ENCODE measurements around the gene SEC31A.

DNA sequence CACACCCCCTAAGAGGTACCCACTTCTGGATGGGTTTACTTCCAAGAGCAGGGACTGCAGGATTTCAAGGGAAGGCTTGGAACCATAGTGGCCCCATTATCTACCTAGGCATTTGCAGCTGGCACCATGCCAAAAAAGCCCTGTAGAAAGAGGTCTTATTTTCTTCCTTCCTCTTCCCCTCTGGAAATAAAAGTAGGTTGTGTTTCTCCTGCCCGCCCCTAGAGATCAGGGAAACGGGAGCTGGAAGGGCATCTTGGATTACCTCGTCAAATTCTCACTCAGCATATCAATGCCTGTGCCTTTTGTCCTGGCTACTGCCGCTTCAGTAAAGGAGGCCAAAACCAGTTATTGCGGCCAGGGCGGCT is 93.9 kb downstream of the SEC31A start:
- TF ChIP-seq, protein P1, sequence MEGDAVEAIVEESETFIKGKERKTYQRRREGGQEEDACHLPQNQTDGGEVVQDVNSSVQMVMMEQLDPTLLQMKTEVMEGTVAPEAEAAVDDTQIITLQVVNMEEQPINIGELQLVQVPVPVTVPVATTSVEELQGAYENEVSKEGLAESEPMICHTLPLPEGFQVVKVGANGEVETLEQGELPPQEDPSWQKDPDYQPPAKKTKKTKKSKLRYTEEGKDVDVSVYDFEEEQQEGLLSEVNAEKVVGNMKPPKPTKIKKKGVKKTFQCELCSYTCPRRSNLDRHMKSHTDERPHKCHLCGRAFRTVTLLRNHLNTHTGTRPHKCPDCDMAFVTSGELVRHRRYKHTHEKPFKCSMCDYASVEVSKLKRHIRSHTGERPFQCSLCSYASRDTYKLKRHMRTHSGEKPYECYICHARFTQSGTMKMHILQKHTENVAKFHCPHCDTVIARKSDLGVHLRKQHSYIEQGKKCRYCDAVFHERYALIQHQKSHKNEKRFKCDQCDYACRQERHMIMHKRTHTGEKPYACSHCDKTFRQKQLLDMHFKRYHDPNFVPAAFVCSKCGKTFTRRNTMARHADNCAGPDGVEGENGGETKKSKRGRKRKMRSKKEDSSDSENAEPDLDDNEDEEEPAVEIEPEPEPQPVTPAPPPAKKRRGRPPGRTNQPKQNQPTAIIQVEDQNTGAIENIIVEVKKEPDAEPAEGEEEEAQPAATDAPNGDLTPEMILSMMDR (IDR thresholded peaks at IDR 0.05; ENCODE audit: low read depth, low read length) = no peak
- no peak for TF ChIP-seq EZH2phosphoT487 (IDR thresholded peaks at IDR 0.05; ENCODE audit: low read depth)

Measured in OCI-LY3 (cell line).